HepG2 (cell line): ENCODE data around the gene RAB38.

Source experiments
- ARNT2 ChIP-seq: sonication (generic); formaldehyde crosslinking; IDR thresholded peaks from 2 replicates; pipeline ENCODE4 v1.8.0; 2022; ENCODE audit warnings: mild to moderate bottlenecking, low read depth, missing genetic modification reagents, moderate library complexity
- CCAR2 ChIP-seq: fragments of 200-400 bp; formaldehyde crosslinking; optimal IDR thresholded peaks from 2 replicates; pipeline ENCODE3; 2018; ENCODE audit warnings: low read depth, mild to moderate bottlenecking, low read length, moderate library complexity
- CEBPG ChIP-seq: IDR thresholded peaks from 2 replicates; pipeline ENCODE4 v1.6.1; 2016
- CEBPZ ChIP-seq: IDR thresholded peaks from 2 replicates; pipeline ENCODE4 v1.6.1; 2012; ENCODE audit warnings: low read length, improper control_type of control experiment
- CTCF ChIP-seq: sonication (generic); formaldehyde crosslinking; IDR thresholded peaks from 2 replicates; pipeline ENCODE4 v1.5.0; 2020; ENCODE audit warnings: mild to moderate bottlenecking, missing genetic modification reagents, moderate library complexity
- MAFG ChIP-seq: sonication (generic); formaldehyde crosslinking; IDR thresholded peaks from 2 replicates; pipeline ENCODE4 v1.5.1; 2020; ENCODE audit warnings: mild to moderate bottlenecking, missing genetic modification reagents
- MAX ChIP-seq: IDR thresholded peaks from 2 replicates; pipeline ENCODE4 v1.6.1; 2012; ENCODE audit warnings: inconsistent platforms
- NFYB ChIP-seq: sonication (generic); formaldehyde crosslinking; IDR thresholded peaks from 2 replicates; pipeline ENCODE4 v1.4.0; 2020; ENCODE audit warnings: missing genetic modification reagents
- PCBP2 ChIP-seq: fragments of 200-400 bp; formaldehyde crosslinking; optimal IDR thresholded peaks from 2 replicates; pipeline ENCODE3; 2018; ENCODE audit warnings: low read length, low read depth; ENCODE audit not compliant: poor library complexity, severe bottlenecking
- RFX5 ChIP-seq: IDR thresholded peaks from 2 replicates; pipeline ENCODE4 v1.6.1; 2011; ENCODE audit warnings: low read depth, low read length, improper control_type of control experiment
- SP2 ChIP-seq: sonication (generic); formaldehyde crosslinking; IDR thresholded peaks from 2 replicates; pipeline ENCODE4 v1.5.1; 2020; ENCODE audit warnings: mild to moderate bottlenecking, missing genetic modification reagents
- SSRP1 ChIP-seq: IDR thresholded peaks from 2 replicates; pipeline ENCODE4 v1.6.1; 2016; ENCODE audit warnings: control low read depth
- ZNF10 ChIP-seq: sonication (generic); formaldehyde crosslinking; IDR thresholded peaks from 2 replicates; pipeline ENCODE4 v1.4.0; 2020; ENCODE audit warnings: mild to moderate bottlenecking, low read depth, missing genetic modification reagents, borderline replicate concordance
- ZNF24 ChIP-seq: fragments of 450-650 bp; IDR thresholded peaks from 2 replicates; pipeline ENCODE4 v1.6.1; 2017; ENCODE audit warnings: antibody characterized with exemption, mild to moderate bottlenecking

GRCh38 chr11:88100151-88100550 lies 75.1 kb downstream of the RAB38 start:
- TF ChIP-seq SSRP1 (CRISPR knock-in tag) (no peak), ZNF10 (CRISPR knock-in tag) (no peak), CTCF (CRISPR knock-in tag) (no peak), MAX (no peak), MAFG (no peak), ARNT2 (CRISPR knock-in tag) (no peak), ZNF24 (no peak), CCAR2 (no peak), SP2 (CRISPR knock-in tag) (no peak), CEBPG (CRISPR knock-in tag) (no peak), RFX5 (no peak), PCBP2 (no peak), NFYB (CRISPR knock-in tag) (no peak), CEBPZ (no peak)
